ENCODE measurements around the gene PTPRS. TPM values are rescaled to one million over a fixed set of nuclear protein-coding genes. Genes with fewer than 3 reads are reported as not detected.

Gene PTPRS
- total RNA-seq, 1 donor from 2014 or later = 1,064 TPM

GRCh38 chr19:5337708-5338655, 2.6 kb downstream of the PTPRS start:
- Mint-ChIP-seq H3K36me3 (ENCODE audit: unreplicated experiment) (peaks cover 4% of the 10 kb centered on the region), H3K4me3 (ENCODE audit: unreplicated experiment) (peak overlapping the region; percentile 97), H3K4me1 (ENCODE audit: low read depth, unreplicated experiment) (peaks cover 26% of the 10 kb centered on the region), H3K27me3 (ENCODE audit: unreplicated experiment) (peaks cover 29% of the 10 kb centered on the region), H3K9me3 (ENCODE audit: unreplicated experiment) (peaks cover 24% of the 10 kb centered on the region), H3K27ac (ENCODE audit: unreplicated experiment) (peak overlapping the region; percentile 100)
- no peak for TF ChIP-seq CTCF (IDR thresholded peaks at IDR 0.05; ENCODE audit: partially characterized antibody, unreplicated experiment)
- DNase-seq = peak; percentile 77

DNA sequence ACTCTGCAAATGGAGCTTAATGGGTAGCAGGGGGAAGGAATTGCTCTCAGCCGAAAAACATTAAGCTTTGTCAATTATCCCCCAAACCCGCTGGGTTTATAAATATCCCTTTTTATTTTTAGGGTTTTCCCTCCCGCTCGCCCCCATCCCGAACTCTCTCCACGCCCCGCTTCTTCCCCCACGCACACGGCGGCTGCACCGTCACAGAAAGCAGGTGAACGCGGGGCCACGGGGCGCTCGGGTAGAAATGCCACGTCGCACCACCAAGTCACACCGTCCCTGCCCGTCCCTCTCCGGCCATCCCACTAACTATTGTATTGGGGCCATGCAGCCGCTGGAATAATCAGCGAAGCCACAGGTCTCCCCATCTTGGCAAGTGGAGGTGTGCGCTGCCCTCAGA, 3.5 kb downstream of the PTPRS start:
- peaks cover 29% of the 10 kb centered on the region for H3K27me3 Mint-ChIP-seq (ENCODE audit: unreplicated experiment)
- peaks cover 26% of the 10 kb centered on the region for H3K4me1 Mint-ChIP-seq (ENCODE audit: low read depth, unreplicated experiment)
- peak overlapping the region; percentile 100 for H3K27ac Mint-ChIP-seq (ENCODE audit: unreplicated experiment)
- peak overlapping the region; percentile 97 for H3K4me3 Mint-ChIP-seq (ENCODE audit: unreplicated experiment)
- peaks cover 24% of the 10 kb centered on the region for H3K9me3 Mint-ChIP-seq (ENCODE audit: unreplicated experiment)
- DNase-seq = no peak
- H3K36me3 Mint-ChIP-seq (ENCODE audit: unreplicated experiment) = peaks cover 4% of the 10 kb centered on the region
- no peak for TF ChIP-seq CTCF (IDR thresholded peaks at IDR 0.05; ENCODE audit: partially characterized antibody, unreplicated experiment)

DNA sequence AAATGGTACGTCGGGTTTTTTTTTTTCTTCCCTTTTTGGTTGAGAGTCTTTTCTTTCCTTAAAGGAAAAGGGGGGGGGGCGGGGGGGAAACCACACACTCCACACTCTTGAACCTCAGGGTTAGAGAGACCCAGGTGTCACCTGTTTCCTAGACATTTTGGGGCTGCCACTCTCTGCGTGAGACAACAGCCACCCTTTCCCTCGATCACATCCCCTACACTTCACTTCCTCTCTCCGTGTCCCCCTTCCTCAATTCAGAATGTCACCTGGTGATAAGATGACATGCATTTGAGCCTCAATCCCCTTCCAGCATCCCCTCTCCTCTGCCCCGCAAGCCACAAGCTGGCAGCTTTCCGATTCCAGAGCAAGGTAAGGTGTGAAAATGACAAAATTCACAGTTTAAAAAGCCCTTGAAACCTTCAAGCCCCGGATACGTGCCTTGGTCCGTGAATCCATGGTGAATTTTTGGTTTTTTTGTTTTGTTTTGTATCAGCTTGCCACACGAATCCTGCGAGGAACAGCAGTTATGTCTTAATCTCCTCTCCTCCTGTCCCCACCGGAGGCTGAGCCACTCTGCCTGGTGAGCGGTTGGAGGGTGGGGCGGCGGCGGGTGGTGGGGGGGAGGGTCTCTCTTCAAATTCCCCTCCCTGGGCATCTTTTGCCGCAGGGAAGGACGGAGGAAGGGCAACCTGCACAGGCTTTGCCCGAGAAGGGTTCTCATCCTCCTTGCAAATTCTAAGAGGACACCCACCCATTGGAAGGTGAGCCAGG, 4.2 kb downstream of the PTPRS start:
- Mint-ChIP-seq H3K4me1 (ENCODE audit: low read depth, unreplicated experiment) (peaks cover 29% of the 10 kb centered on the region), H3K27ac (ENCODE audit: unreplicated experiment) (peak overlapping the region; percentile 93), H3K4me3 (ENCODE audit: unreplicated experiment) (peak overlapping the region; percentile 97), H3K9me3 (ENCODE audit: unreplicated experiment) (peaks cover 19% of the 10 kb centered on the region), H3K27me3 (ENCODE audit: unreplicated experiment) (peaks cover 26% of the 10 kb centered on the region), H3K36me3 (ENCODE audit: unreplicated experiment) (peaks cover 4% of the 10 kb centered on the region)
- no peak for TF ChIP-seq CTCF (IDR thresholded peaks at IDR 0.05; ENCODE audit: partially characterized antibody, unreplicated experiment)
- DNase-seq = no peak

- Mint-ChIP-seq H3K4me3 (ENCODE audit: unreplicated experiment) (peak overlapping the region; percentile 97), H3K36me3 (ENCODE audit: unreplicated experiment) (peaks cover 4% of the 10 kb centered on the region), H3K4me1 (ENCODE audit: low read depth, unreplicated experiment) (peaks cover 32% of the 10 kb centered on the region), H3K27ac (ENCODE audit: unreplicated experiment) (peak overlapping the region; percentile 91), H3K9me3 (ENCODE audit: unreplicated experiment) (peaks cover 21% of the 10 kb centered on the region), H3K27me3 (ENCODE audit: unreplicated experiment) (peaks cover 26% of the 10 kb centered on the region)
- no peak for TF ChIP-seq CTCF (IDR thresholded peaks at IDR 0.05; ENCODE audit: partially characterized antibody, unreplicated experiment)
- DNase-seq = no peak
Observed at GRCh38 chr19:5335593-5335992, 5.0 kb downstream of the PTPRS start.

Data from glutamatergic neuron (in vitro differentiated cells).